Smooth muscle cell (in vitro differentiated cells): ENCODE data around the gene TBRG4. TPM values are rescaled to one million over a fixed set of nuclear protein-coding genes. Genes with fewer than 3 reads are reported as not detected.

ENCODE experiments used
- DNase-seq: peaks from one replicate; lab custom pipeline; 2025; ENCODE audit not compliant: unreplicated experiment; lab: John Stamatoyannopoulos, UW
- H2AFZ ChIP-seq: fragments of 200-600 bp; sonication (generic); 2 replicates; pipeline ENCODE4 v1.6.0; 2016; ENCODE audit warnings: antibody characterized with exemption, low read depth, mild to moderate bottlenecking
- H3F3A ChIP-seq: fragments of 200-600 bp; sonication (generic); 2 replicates; pipeline ENCODE4 v1.6.0; 2017; ENCODE audit warnings: antibody characterized with exemption, low read depth
- H3K27ac ChIP-seq: fragments of 200-600 bp; sonication (generic); 2 replicates; pipeline ENCODE4 v1.5.1; 2016; ENCODE audit warnings: low read depth, mild to moderate bottlenecking
- H3K27me3 ChIP-seq: fragments of 200-600 bp; sonication (generic); 2 replicates; pipeline ENCODE4 v1.6.1; 2016; ENCODE audit warnings: low read depth, mild to moderate bottlenecking
- H3K36me3 ChIP-seq: fragments of 200-600 bp; sonication (generic); 2 replicates; pipeline ENCODE4 v1.5.1; 2016; ENCODE audit warnings: low read depth
- H3K4me1 ChIP-seq: fragments of 200-600 bp; sonication (generic); 2 replicates; pipeline ENCODE4 v1.5.1; 2016; ENCODE audit warnings: low read depth
- H3K4me2 ChIP-seq: fragments of 200-600 bp; sonication (generic); 2 replicates; pipeline ENCODE4 v1.6.0; 2016; ENCODE audit warnings: mild to moderate bottlenecking
- H3K4me3 ChIP-seq: fragments of 200-600 bp; sonication (generic); 2 replicates; pipeline ENCODE4 v1.5.1; 2016; ENCODE audit warnings: mild to moderate bottlenecking
- H3K79me2 ChIP-seq: fragments of 200-600 bp; sonication (generic); 2 replicates; pipeline ENCODE4 v1.6.0; 2016; ENCODE audit warnings: low read depth, mild to moderate bottlenecking
- H3K9ac ChIP-seq: fragments of 200-600 bp; sonication (generic); 2 replicates; pipeline ENCODE4 v1.6.0; 2016; ENCODE audit warnings: low read depth
- H3K9me3 ChIP-seq: fragments of 200-600 bp; sonication (generic); replicated peaks from 2 replicates; pipeline ENCODE4 v1.5.1; 2016; ENCODE audit warnings: low read depth
- H4K20me1 ChIP-seq: fragments of 200-600 bp; sonication (generic); 2 replicates; pipeline ENCODE4 v1.6.0; 2016; ENCODE audit warnings: low read depth
- CTCF ChIP-seq: fragments of 200-600 bp; sonication (generic); IDR thresholded peaks from 2 replicates; pipeline ENCODE4 v1.5.1; 2017; ENCODE audit warnings: borderline replicate concordance, mild to moderate bottlenecking, antibody characterized with exemption; ENCODE audit not compliant: insufficient read depth, poor library complexity, severe bottlenecking
- WGBS: methylation state at CpG from one replicate; pipeline ENCODE4 v1.1.7; 2016; ENCODE audit warnings: low lambda C conversion rate; 5-methylcytosine and 5-hydroxymethylcytosine counted together
- polyA plus RNA-seq: library from polyadenylated mRNA; unstranded; fragments of >200 nt; fragmentation: Nextera tagmentation; extraction: Ambion mirVana; gene quantifications from 2 replicates; pipeline ENCODE4 v1.2.1, GENCODE V29; 2016
- total RNA-seq: library from RNA; depleted of rRNA; stranded (reverse); fragments of >200 nt; gene quantifications from 2 replicates; pipeline ENCODE4 v1.2.3, GENCODE V29; 2014

The TBRG4 gene
- total and polyA plus RNA-seq, 2 experiments from 2014 or later = 30.2 to 52.5 TPM

GRCh38 chr7:45055016-45055415 is 56.5 kb downstream of the TBRG4 start:
- no peak overlapping the region for H3K9ac ChIP-seq
- peaks cover 42% of the 10 kb centered on the region for H4K20me1 ChIP-seq
- DNase-seq = no peak
- no peak overlapping the region for H3K4me3 ChIP-seq
- no peak overlapping the region for H2AFZ ChIP-seq
- no peaks in the 10 kb centered on the region for H3K9me3 ChIP-seq
- no peak overlapping the region for H3K4me2 ChIP-seq
- H3K79me2 ChIP-seq = peaks cover 47% of the 10 kb centered on the region
- H3F3A ChIP-seq = no peaks in the 10 kb centered on the region
- H3K36me3 ChIP-seq = no peaks in the 10 kb centered on the region
- no peaks in the 10 kb centered on the region for H3K27me3 ChIP-seq
- no peak for TF ChIP-seq CTCF
- H3K27ac ChIP-seq = no peak overlapping the region
- WGBS = 99% methylated on average over 5 of the region's 5 CpGs
- no peaks in the 10 kb centered on the region for H3K4me1 ChIP-seq

- H4K20me1 ChIP-seq = peaks cover 44% of the 10 kb centered on the region
- no peak for TF ChIP-seq CTCF
- no peaks in the 10 kb centered on the region for H3K36me3 ChIP-seq
- H3K9me3 ChIP-seq = no peaks in the 10 kb centered on the region
- no peak overlapping the region for H3K9ac ChIP-seq
- no peak overlapping the region for H3K27ac ChIP-seq
- H3K79me2 ChIP-seq = peaks cover 41% of the 10 kb centered on the region
- DNase-seq = no peak
- H3K4me3 ChIP-seq = no peak overlapping the region
- H2AFZ ChIP-seq = no peak overlapping the region
- no peaks in the 10 kb centered on the region for H3F3A ChIP-seq
- H3K4me1 ChIP-seq = no peaks in the 10 kb centered on the region
- H3K27me3 ChIP-seq = no peaks in the 10 kb centered on the region
- no peak overlapping the region for H3K4me2 ChIP-seq
- 91% methylated on average over 3 of the region's 3 CpGs for WGBS
Measured at GRCh38 chr7:45054442-45054841, 57.1 kb downstream of the TBRG4 start.

GRCh38 chr7:45053941-45054340 is 57.6 kb downstream of the TBRG4 start:
- WGBS = 95% methylated on average over 5 of the region's 5 CpGs
- peaks cover 36% of the 10 kb centered on the region for H3K79me2 ChIP-seq
- no peak for DNase-seq

More at GRCh38 chr7:45053941-45054340, 57.6 kb downstream of the TBRG4 start:
- Histone ChIP-seq H3K27me3 (no peaks in the 10 kb centered on the region), H3K4me1 (no peaks in the 10 kb centered on the region), H3F3A (no peaks in the 10 kb centered on the region), H4K20me1 (peaks cover 44% of the 10 kb centered on the region), H2AFZ (no peak overlapping the region), H3K9me3 (no peaks in the 10 kb centered on the region), H3K36me3 (no peaks in the 10 kb centered on the region), H3K4me2 (no peak overlapping the region), H3K9ac (no peak overlapping the region), H3K27ac (no peak overlapping the region), H3K4me3 (no peak overlapping the region)
- no peak for TF ChIP-seq CTCF
